GM20000 (cell line): ENCODE data around the gene STRIP1.

Experiments used
- DNase-seq: peaks from one replicate; pipeline ENCODE4 v3.0.0; 2012; ENCODE audit warnings: low spot score
- TF ChIP-seq, protein P1 (sequence below): IDR thresholded peaks from 2 replicates; pipeline ENCODE4 v1.5.1; 2012; ENCODE audit warnings: mild to moderate bottlenecking, control low read depth; ENCODE audit errors: extremely low read depth, missing control alignments

The STRIP1 gene

DNA sequence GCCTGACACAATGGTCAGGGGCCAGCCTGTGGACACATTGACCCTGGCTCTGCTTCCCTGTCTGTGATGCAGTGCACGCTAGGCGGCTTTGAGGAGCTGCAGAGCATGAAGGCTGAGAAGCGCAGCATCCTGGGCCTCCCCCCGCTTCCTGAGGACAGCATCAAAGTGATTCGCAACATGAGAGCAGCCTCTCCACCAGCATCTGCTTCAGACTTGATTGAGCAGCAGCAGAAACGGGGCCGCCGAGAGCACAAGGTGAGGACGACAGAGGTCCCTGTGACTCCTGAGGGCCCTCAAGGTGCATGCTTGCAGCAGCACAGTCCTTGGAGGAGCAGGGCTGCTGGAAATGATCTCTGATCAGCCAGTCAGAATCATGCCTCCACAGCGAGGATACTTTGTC lies 8.6 kb downstream of the STRIP1 start:
- DNase-seq: no peak
- TF ChIP-seq, protein P1, sequence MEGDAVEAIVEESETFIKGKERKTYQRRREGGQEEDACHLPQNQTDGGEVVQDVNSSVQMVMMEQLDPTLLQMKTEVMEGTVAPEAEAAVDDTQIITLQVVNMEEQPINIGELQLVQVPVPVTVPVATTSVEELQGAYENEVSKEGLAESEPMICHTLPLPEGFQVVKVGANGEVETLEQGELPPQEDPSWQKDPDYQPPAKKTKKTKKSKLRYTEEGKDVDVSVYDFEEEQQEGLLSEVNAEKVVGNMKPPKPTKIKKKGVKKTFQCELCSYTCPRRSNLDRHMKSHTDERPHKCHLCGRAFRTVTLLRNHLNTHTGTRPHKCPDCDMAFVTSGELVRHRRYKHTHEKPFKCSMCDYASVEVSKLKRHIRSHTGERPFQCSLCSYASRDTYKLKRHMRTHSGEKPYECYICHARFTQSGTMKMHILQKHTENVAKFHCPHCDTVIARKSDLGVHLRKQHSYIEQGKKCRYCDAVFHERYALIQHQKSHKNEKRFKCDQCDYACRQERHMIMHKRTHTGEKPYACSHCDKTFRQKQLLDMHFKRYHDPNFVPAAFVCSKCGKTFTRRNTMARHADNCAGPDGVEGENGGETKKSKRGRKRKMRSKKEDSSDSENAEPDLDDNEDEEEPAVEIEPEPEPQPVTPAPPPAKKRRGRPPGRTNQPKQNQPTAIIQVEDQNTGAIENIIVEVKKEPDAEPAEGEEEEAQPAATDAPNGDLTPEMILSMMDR: no peak

DNA sequence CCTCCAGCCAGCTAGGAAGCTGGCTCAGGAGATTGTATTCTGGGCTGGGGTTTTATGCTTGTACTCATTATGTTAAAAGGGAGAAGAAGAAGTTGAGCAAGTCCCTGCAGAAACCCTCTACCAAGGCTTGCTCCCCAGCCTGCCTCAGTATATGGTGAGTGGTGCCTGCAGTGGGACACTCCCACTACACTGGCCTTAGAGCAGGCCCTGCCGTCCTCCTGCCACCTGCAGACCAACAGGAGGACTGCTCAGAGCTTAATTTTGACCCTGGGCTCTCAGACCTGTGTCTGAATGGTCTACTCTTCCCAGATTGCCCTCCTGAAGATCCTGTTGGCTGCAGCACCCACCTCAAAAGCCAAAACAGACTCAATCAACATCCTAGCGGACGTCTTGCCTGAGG lies 13.0 kb downstream of the STRIP1 start:
- TF ChIP-seq, protein P1: no peak

DNA sequence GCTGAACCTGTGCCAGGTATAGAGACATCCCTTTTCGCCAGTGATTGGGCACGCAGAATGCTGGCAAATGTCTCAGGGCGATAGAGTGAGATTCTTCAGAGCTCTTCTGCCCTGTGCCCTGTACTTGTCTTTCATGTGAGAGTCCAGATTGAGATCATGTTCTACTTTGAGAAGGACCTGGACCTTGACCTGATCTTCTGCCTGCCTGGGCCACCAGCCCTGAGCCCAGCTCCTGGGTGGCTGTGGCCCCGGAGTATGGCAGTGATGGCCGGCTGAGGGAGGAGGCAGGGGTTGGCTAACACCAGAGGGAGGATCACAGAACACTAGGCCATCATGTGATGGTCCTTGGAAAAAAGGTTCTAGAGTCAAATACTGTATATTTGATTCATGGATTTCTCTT lies 13.8 kb downstream of the STRIP1 start:
- TF ChIP-seq, protein P1: no peak
- DNase-seq: no peak

More for the DNA sequence above, 13.0 kb downstream of the STRIP1 start:
- DNase-seq: no peak

DNA sequence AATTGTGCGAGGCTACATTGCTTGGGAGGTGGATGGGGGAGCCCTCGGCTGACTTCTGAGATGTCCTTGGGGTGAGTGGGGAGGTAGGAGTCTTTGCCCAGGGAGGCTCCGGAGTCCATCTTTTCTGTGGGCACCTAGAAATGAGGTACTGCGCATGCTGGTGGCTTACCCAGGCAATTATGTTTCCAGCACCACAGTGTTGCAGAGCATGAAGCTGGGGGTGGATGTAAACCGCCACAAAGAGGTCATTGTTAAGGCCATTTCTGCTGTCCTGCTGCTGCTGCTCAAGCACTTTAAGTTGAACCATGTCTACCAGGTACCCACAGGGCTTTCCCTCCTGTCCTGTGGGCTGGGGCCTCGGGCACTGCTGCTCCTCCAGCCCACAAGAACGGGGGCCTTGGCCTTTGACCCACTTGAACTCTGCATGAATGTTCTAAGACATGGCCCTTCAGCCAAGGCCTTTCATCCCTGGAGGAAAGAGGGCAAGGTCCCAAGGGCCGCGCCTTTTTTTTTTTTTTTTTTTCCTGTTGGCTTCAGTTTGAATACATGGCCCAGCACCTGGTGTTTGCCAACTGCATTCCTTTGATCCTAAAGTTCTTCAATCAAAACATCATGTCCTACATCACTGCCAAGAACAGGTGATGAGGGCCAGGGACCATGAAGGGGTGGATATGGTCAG lies 14.6 kb downstream of the STRIP1 start:
- TF ChIP-seq, protein P1: no peak

DNA sequence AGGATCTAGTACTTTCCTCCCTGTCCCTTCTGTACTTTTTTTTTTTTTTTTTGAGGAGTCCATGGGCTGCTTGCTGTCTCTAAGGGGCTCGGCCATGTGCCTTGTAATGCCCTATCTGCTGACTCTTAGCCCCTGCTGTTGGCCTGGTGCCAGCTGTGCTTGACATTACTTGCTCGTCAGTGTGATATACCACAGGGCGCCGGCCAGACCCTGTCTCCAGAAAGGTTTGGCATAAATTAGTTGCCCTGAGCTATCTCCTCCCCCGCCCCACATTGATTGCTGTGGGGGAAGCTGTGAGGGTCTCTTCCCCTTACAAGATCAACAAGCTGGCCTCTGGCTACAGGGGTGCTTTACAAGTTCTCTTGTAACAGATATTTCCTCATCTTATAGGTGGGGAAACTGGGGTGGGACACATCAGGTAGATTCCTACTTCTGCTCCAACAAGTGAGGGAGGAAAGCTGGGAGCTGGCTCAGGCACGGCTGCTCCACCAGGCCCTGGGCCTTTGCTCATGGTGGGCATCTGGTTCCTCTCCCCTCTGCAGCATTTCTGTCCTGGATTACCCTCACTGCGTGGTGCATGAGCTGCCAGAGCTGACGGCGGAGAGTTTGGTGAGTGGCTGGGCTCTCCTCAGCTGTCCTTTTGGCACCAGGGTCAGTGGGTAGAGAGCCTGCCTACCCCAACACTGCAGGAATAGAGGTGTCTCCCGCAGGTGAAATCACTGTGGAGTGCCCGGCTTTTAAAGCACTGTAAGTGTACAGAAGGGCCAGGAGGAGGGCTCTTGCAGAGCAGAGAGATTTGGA lies 15.6 kb downstream of the STRIP1 start:
- no peak for DNase-seq
- TF ChIP-seq, protein P1: no peak

More for the DNA sequence above, 14.6 kb downstream of the STRIP1 start:
- DNase-seq: no peak

DNA sequence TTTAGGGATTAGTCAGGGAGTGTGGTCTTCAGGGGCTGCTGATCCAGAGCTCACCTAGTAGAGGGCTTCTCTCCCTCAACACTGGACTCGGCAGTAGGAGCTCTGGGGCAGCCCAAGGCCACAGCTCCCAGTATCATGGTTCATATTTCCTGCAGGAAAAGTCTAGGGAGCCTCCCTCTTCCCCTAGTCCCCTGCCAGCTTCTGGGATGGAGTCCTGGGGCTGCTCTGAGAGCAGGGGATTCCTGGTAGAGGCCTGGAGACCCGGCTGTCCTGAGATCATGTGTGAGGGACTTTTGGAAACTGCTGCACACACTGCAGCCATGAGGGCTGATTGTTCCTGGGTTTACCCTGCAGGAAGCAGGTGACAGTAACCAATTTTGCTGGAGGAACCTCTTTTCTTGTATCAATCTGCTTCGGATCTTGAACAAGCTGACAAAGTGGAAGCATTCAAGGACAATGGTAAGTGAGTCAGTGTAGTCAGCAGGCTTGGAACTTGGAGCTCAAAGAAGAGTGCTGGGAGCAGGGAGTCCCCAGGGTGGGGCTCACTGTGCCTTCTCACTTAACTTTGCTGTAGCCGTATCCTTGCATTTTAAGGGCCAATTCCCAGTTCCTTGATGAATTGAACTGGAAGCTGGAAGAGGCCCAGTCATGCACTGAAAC lies 16.3 kb downstream of the STRIP1 start:
- TF ChIP-seq, protein P1: no peak
- DNase-seq: no peak

DNA sequence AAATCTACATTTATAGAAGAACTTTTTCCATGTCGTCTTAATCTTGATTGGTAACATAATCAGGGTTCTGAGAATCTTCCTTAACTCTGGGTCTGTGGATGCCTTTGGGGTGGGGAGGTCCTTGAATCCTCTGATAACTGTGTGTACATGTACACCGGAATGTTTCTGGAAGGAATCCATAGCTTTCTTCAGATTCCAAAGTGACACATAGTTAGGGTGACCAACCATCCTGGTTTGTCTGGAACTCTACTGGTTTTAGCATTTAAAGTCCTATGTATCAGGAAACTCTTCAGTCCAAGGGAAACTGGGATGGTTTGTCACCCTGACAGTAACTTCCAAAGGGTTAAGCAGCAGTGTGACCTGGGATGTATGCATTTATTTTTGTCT lies 16.8 kb downstream of the STRIP1 start:
- TF ChIP-seq, protein P1: no peak
- DNase-seq: no peak
